Parathyroid adenoma (tissue), 2 donors: Measurements from ENCODE around the gene GPX3.

Source experiments
- H2AFZ ChIP-seq: fragments of 300-600 bp; sonication (generic); one replicate; pipeline ENCODE4 v1.7.0; 2017; ENCODE audit warnings: antibody characterized with exemption, mild to moderate bottlenecking
- H3K27ac ChIP-seq: fragments of 300-600 bp; sonication (generic); one replicate; pipeline ENCODE4 v1.7.0; 2017
- H3K27me3 ChIP-seq: fragments of 300-600 bp; sonication (generic); one replicate; pipeline ENCODE4 v1.7.0; 2017; ENCODE audit warnings: low read length; ENCODE audit not compliant: control insufficient read depth, insufficient read depth
- H3K36me3 ChIP-seq: fragments of 300-600 bp; sonication (generic); one replicate; pipeline ENCODE4 v1.7.0; 2017; ENCODE audit warnings: low read length; ENCODE audit not compliant: control insufficient read depth, insufficient read depth
- H3K4me1 ChIP-seq: fragments of 300-600 bp; sonication (generic); one replicate; pipeline ENCODE4 v1.7.0; 2017; ENCODE audit warnings: control low read depth
- H3K4me2 ChIP-seq: fragments of 300-600 bp; sonication (generic); one replicate; pipeline ENCODE4 v1.7.0; 2017; ENCODE audit warnings: low read length
- H3K4me3 ChIP-seq: fragments of 300-600 bp; sonication (generic); one replicate; pipeline ENCODE4 v1.7.0; 2017; ENCODE audit warnings: low read depth, low read length
- H3K79me2 ChIP-seq: fragments of 300-600 bp; sonication (generic); one replicate; pipeline ENCODE4 v1.7.0; 2017; ENCODE audit warnings: control low read depth
- H3K9ac ChIP-seq: fragments of 300-600 bp; sonication (generic); one replicate; pipeline ENCODE4 v1.7.0; 2017; ENCODE audit warnings: mild to moderate bottlenecking
- H3K9me3 ChIP-seq: fragments of 300-600 bp; sonication (generic); one replicate; pipeline ENCODE4 v1.7.0; 2017; ENCODE audit warnings: low read length; ENCODE audit not compliant: control insufficient read depth
- TF ChIP-seq, protein P1 (sequence below): fragments of 300-600 bp; sonication (generic); IDR thresholded peaks from one replicate; pipeline ENCODE4 v1.7.0; 2017; ENCODE audit warnings: antibody characterized with exemption, mild to moderate bottlenecking
- donor health status: primary hyperparathyroidism.

Gene GPX3

DNA sequence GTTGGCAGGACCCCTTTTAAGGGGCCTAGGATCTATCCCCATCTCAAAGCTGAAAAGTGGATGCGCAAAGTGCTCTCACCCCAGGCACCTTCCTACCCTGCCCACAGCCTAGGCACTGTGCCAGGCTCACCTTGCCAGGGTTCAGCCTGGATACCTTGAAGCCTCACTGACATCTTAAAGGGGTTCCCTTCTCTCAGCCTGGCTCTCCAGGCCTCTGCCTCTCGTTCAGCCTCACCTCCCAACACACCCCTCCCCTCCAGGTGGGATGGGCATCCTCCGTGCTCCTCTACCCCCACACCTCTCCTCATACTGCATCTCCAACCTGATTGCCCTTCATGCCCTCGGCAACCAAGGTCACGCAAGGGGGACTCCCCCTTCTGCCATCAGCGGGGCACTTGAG, 34.9 kb downstream of the GPX3 start:
- Histone ChIP-seq H3K27me3 (no peaks in the 10 kb centered on the region), H3K9me3 (no peaks in the 10 kb centered on the region), H3K9ac (no peak overlapping the region), H3K4me3 (no peak overlapping the region), H3K4me1 (peaks cover 18% of the 10 kb centered on the region), H3K4me2 (no peak overlapping the region), H3K27ac (no peak overlapping the region), H3K79me2 (peaks cover 57% of the 10 kb centered on the region), H2AFZ (no peak overlapping the region), H3K36me3 (no peaks in the 10 kb centered on the region)
- TF ChIP-seq, protein P1, sequence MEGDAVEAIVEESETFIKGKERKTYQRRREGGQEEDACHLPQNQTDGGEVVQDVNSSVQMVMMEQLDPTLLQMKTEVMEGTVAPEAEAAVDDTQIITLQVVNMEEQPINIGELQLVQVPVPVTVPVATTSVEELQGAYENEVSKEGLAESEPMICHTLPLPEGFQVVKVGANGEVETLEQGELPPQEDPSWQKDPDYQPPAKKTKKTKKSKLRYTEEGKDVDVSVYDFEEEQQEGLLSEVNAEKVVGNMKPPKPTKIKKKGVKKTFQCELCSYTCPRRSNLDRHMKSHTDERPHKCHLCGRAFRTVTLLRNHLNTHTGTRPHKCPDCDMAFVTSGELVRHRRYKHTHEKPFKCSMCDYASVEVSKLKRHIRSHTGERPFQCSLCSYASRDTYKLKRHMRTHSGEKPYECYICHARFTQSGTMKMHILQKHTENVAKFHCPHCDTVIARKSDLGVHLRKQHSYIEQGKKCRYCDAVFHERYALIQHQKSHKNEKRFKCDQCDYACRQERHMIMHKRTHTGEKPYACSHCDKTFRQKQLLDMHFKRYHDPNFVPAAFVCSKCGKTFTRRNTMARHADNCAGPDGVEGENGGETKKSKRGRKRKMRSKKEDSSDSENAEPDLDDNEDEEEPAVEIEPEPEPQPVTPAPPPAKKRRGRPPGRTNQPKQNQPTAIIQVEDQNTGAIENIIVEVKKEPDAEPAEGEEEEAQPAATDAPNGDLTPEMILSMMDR = no peak

DNA sequence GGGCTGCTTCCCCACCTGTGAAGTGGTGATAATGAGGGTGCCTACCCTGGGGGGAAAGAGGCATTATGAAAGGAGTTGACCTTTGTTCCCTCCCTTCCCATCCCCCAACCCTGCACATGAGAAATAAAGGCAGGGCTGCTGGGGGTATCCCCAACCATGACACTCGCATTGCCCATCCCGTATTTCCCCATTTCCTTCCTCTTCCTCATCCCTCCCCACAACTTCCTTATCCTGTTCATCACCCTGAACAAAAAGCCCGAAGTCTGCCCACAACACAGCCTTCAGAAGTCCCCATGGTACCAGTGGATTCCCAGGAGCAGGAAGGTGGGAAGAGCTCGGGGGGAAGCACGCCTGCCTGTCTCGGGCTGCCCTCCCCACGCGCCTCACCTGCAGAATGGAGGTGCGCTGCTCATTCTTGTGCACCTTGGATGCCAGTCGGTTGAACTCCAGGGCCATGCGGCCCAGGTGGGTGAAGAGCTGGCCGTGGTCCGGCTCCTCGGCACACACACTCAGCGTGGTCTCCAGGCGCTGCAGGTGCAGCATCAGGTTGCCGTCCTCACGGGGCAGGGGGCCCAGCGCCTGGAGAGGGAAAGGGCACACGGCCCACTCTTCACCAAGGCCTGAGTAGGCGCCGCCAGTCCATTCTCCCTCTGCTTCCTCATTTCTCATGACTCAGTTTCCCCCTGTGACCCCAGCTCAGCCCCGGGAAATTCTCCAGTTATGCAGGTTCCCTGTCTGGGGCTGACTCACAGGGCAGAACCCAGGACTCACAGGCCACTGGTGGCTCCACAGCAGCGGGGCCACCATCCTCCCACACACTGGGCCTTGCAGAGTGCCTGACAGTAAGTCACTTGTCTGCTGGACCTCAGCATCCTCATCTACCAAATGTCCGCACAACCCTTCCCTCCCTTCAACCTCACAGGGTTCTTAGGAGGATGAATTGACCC, 36.3 kb downstream of the GPX3 start:
- Histone ChIP-seq H3K27ac (no peak overlapping the region), H3K9me3 (no peaks in the 10 kb centered on the region), H3K4me1 (peaks cover 18% of the 10 kb centered on the region), H3K79me2 (peaks cover 65% of the 10 kb centered on the region), H3K4me2 (no peak overlapping the region), H2AFZ (no peak overlapping the region), H3K36me3 (no peaks in the 10 kb centered on the region), H3K9ac (no peak overlapping the region), H3K27me3 (no peaks in the 10 kb centered on the region), H3K4me3 (no peak overlapping the region)
- TF ChIP-seq, protein P1 = no peak

DNA sequence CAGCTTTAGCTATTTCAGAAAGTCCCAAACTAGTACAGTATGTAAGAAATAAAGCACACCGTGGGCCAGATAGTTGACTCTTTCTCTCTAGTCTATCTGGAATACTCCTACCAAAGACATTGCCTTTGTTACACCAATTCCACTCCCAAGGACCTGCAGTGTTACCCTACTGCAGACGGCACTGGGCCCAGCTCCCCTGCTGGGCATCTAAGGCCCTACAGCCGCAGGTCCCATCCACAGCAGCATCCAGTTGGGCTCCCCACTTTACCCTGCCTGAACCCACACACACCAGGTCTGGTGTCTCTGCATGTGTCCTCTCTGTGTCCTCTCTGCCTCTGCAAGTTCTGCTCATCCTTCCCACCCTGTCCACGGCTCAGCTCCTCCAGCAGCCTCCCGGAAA, 37.9 kb downstream of the GPX3 start:
- H3K4me3 ChIP-seq = no peak overlapping the region
- no peak overlapping the region for H2AFZ ChIP-seq
- no peak overlapping the region for H3K27ac ChIP-seq
- TF ChIP-seq, protein P1 = no peak
- H3K9ac ChIP-seq = no peak overlapping the region
- H3K4me1 ChIP-seq = peaks cover 24% of the 10 kb centered on the region
- H3K36me3 ChIP-seq = no peaks in the 10 kb centered on the region
- H3K9me3 ChIP-seq = no peaks in the 10 kb centered on the region
- H3K79me2 ChIP-seq = peaks cover 71% of the 10 kb centered on the region
- H3K4me2 ChIP-seq = no peak overlapping the region
- H3K27me3 ChIP-seq = no peaks in the 10 kb centered on the region

DNA sequence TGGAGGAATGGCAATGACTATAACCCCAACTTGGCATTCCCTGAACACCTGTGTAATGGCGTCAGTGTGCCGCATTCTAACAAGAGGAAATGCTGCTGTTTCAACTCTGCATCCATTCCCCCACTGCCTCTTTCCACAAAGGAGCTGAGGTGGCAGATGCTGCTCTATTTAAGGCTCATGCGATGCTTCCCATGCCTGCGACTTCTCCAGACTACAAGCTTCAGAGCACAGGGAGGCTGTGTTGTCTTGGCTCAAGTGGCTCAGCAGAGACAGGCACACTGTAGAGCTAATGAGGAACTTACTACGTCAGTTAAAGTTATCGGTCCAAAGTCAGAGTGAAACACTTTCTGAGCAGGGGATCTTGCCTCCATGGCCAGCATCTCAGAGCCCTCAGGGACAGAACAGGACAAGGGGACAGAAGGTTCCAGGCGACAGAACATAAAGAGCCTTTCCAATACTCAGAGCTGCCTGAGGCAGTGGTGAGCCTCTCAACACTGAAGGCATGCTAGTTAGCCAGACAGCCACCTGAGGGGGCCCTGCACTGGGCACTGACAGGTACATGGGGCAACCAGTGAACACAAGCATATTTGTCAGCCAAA, 38.6 kb downstream of the GPX3 start:
- H2AFZ ChIP-seq = no peak overlapping the region
- no peaks in the 10 kb centered on the region for H3K27me3 ChIP-seq
- no peak overlapping the region for H3K27ac ChIP-seq
- H3K4me2 ChIP-seq = no peak overlapping the region
- no peaks in the 10 kb centered on the region for H3K36me3 ChIP-seq
- H3K9ac ChIP-seq = no peak overlapping the region
- peaks cover 75% of the 10 kb centered on the region for H3K79me2 ChIP-seq
- H3K4me3 ChIP-seq = no peak overlapping the region
- peaks cover 31% of the 10 kb centered on the region for H3K4me1 ChIP-seq
- TF ChIP-seq, protein P1 = no peak
- no peaks in the 10 kb centered on the region for H3K9me3 ChIP-seq
